Sigmoid colon (tissue), 7 donors: Measurements from ENCODE around the gene USP28. TPM values are rescaled to one million over a fixed set of nuclear protein-coding genes. Genes with fewer than 3 reads are reported as not detected.

Source experiments
- DNase-seq: peaks from one replicate; pipeline ENCODE4 v3.0.0-alpha.2; 2019
- H3K27ac ChIP-seq, 4 donors: fragments of 200-600 bp; sonication (generic); one replicate each; pipeline ENCODE4 v1.5.1; 2016 to 2019; ENCODE audit warnings: mild to moderate bottlenecking in 1 of 4
- H3K27me3 ChIP-seq, 3 donors: fragments of 200-600 bp; sonication (generic); one replicate each; pipeline ENCODE4 v1.5.1; 2019; ENCODE audit warnings: mild to moderate bottlenecking in 1 of 3
- H3K36me3 ChIP-seq, 4 donors: fragments of 200-600 bp; sonication (generic); one replicate each; pipeline ENCODE4 v1.5.1; 2016 to 2019
- H3K4me1 ChIP-seq, 4 donors: fragments of 200-600 bp; sonication (generic); one replicate each; pipeline ENCODE4 v1.5.1; 2017 to 2019
- H3K4me3 ChIP-seq, 4 donors: fragments of 200-600 bp; sonication (generic); one replicate each; pipeline ENCODE4 v1.5.1; 2017 to 2019; ENCODE audit warnings: mild to moderate bottlenecking in 2 of 4, moderate library complexity in 1 of 4
- H3K9me3 ChIP-seq, 4 donors: fragments of 200-600 bp in 3 of 4; sonication (generic) in 3 of 4; one replicate each; pipeline versions ENCODE4 v1.5.1 to v1.6.1; 2013 to 2019
- CTCF ChIP-seq, 4 experiments: fragments of 450-650 bp in 3 of 4; fragments of 200-600 bp in 1 of 4; IDR thresholded peaks; one replicate each; pipeline ENCODE4 v1.5.1; 2016 to 2019; ENCODE audit warnings: antibody characterized with exemption in 4 of 4, mild to moderate bottlenecking in 3 of 4, moderate library complexity in 2 of 4
- EP300 ChIP-seq, 4 donors: sonication (generic); formaldehyde crosslinking; IDR thresholded peaks; one replicate each; pipeline ENCODE4 v1.6.1; 2017; ENCODE audit warnings: antibody characterized with exemption in 4 of 4
- POLR2A ChIP-seq, 2 donors: fragments of 450-650 bp; IDR thresholded peaks; one replicate each; pipeline ENCODE4 v1.6.1; 2016; ENCODE audit warnings: antibody characterized with exemption in 2 of 2, mild to moderate bottlenecking in 2 of 2, moderate library complexity in 2 of 2
- POLR2AphosphoS5 ChIP-seq, 4 donors: sonication (generic); formaldehyde crosslinking; IDR thresholded peaks; one replicate each; pipeline ENCODE4 v1.6.1; 2017; ENCODE audit warnings: antibody characterized with exemption in 4 of 4
- WGBS, 2 donors: extraction: QIAGEN DNeasy Blood & Tissue Kit; methylation state at CpG; one replicate each; pipeline ENCODE4 v1.1.7; 2013; 5-methylcytosine and 5-hydroxymethylcytosine counted together
- intact Hi-C: fragments of 100-400 bp; cut with DNase I; formaldehyde crosslinking; loops from one replicate; pipeline ENCODE4 v1.15.1; 2023
- polyA plus RNA-seq, 3 donors: library from polyadenylated mRNA; stranded (reverse); fragments of 200-250 nt; gene quantifications; one replicate each; pipeline ENCODE4 v1.2.3, GENCODE V29; 2013
- total RNA-seq, 4 donors: library from RNA; depleted of rRNA; stranded (reverse); fragments of >200 nt; gene quantifications; one replicate each; pipeline ENCODE4 v1.1.0, GENCODE V29; 2016
- donor health status: healthy with polysubstance abuse.
- donor health status: Bipolar disorder and iron deficiency.
- donor health status: healthy.

USP28 gene
- total and polyA plus RNA-seq, 7 donors: 5.4 to 37.5 (median 25.0) TPM

GRCh38 chr11:113779496-113779895 is 95.9 kb downstream of the USP28 start, which contains the start of gene CLDN25:
TSS of gene CLDN25 (plus strand) at chr11:113779796. CDS start at chr11:113779796, 0 bp downstream.
- no peaks in the 10 kb centered on the region for H3K9me3 ChIP-seq
- no peaks in the 10 kb centered on the region for H3K27me3 ChIP-seq
- H3K4me3 ChIP-seq: no peak within 1 kb of the TSS
- H3K36me3 ChIP-seq: no peaks in the 10 kb centered on the region
- peaks cover 0 to 10% (median 9%) of the 10 kb centered on the region in 4 donors for H3K4me1 ChIP-seq
- TF ChIP-seq POLR2AphosphoS5 (IDR thresholded peaks at IDR 0.05): no peak
- no peak for TF ChIP-seq POLR2A (IDR thresholded peaks at IDR 0.05)
- intact Hi-C loops: loop anchor here (10.0 kb wide), 1 partner anchor 465 kb away; the partner anchor contains the start of gene TTC12
- DNase-seq: no peak
- 71 to 87% methylated on average over 4 of the region's 4 CpGs for WGBS, 2 donors
- H3K27ac ChIP-seq: peak within 1 kb of the TSS in 1 of 4 donors; percentile 12

- WGBS, 2 donors: 40 to 58% methylated on average over 11 of the region's 11 CpGs
Measured at GRCh38 chr11:113778111-113778910, 97.1 kb downstream of the USP28 start.

GRCh38 chr11:113774174-113774503 is 101.2 kb downstream of the USP28 start:
- DNase-seq: no peak
- Histone ChIP-seq H3K36me3 (peaks cover 0 to 4% (median 0%) of the 10 kb centered on the region in 4 donors), H3K9me3 (no peaks in the 10 kb centered on the region), H3K27ac (peak overlapping the region; percentile 78 to 88 (median 86)), H3K4me1 (peaks cover 0 to 26% (median 23%) of the 10 kb centered on the region in 4 donors), H3K4me3 (peak overlapping the region; percentile 74 to 87 (median 80)), H3K27me3 (no peaks in the 10 kb centered on the region)
- intact Hi-C loops: loop anchor here (10.0 kb wide), 1 partner anchor 459 kb away; the partner anchor contains the start of gene TTC12
- WGBS, 2 donors: 0% methylated on average over 1 of the region's 1 CpG
- TF ChIP-seq POLR2AphosphoS5 (IDR thresholded peaks at IDR 0.05) (no peak), POLR2A (IDR thresholded peaks at IDR 0.05) (no peak), CTCF (IDR thresholded peaks at IDR 0.05) (no peak), EP300 (IDR thresholded peaks at IDR 0.05) (no peak)

More at GRCh38 chr11:113778111-113778910, 97.1 kb downstream of the USP28 start:
- TF ChIP-seq POLR2A (IDR thresholded peaks at IDR 0.05): no peak
- Histone ChIP-seq H3K27ac (peak overlapping the region; percentile 12 to 47 (median 37)), H3K4me3 (no peak overlapping the region), H3K27me3 (no peaks in the 10 kb centered on the region), H3K9me3 (no peaks in the 10 kb centered on the region), H3K36me3 (no peaks in the 10 kb centered on the region), H3K4me1 (peaks cover 0 to 10% (median 9%) of the 10 kb centered on the region in 4 donors)
- intact Hi-C loops: loop anchor here (10.0 kb wide), 1 partner anchor 464 kb away; the partner anchor contains the start of gene TTC12
- DNase-seq: no peak

GRCh38 chr11:113773416-113774173 is 101.8 kb downstream of the USP28 start, which contains the start of gene ZW10:
TSS of gene ZW10 (minus strand) at chr11:113773692. CDS start at chr11:113773666, 26 bp downstream.
- DNase-seq: peak; percentile 98
- intact Hi-C loops: loop anchor here (10.0 kb wide), 1 partner anchor 459 kb away; the partner anchor contains the start of gene TTC12
- Histone ChIP-seq H3K27ac (peak within 1 kb of the TSS; percentile 78 to 88 (median 86)), H3K4me3 (peak within 1 kb of the TSS; percentile 74 to 87 (median 80)), H3K27me3 (no peaks in the 10 kb centered on the region), H3K4me1 (peaks cover 0 to 22% (median 19%) of the 10 kb centered on the region in 4 donors), H3K36me3 (peaks cover 0 to 9% (median 1%) of the 10 kb centered on the region in 4 donors), H3K9me3 (no peaks in the 10 kb centered on the region)
- TF ChIP-seq POLR2AphosphoS5 (IDR thresholded peaks at IDR 0.05) (peak; percentile 13 to 88 (median 74)), EP300 (IDR thresholded peaks at IDR 0.05) (no peak), POLR2A (IDR thresholded peaks at IDR 0.05) (peak in 1 of 2 donors; percentile 16), CTCF (IDR thresholded peaks at IDR 0.05) (peak; percentile 64 to 83 (median 80))
- 0% methylated on average over 46 of the region's 46 CpGs for WGBS, 2 donors

GRCh38 chr11:113773092-113773415 is 102.3 kb downstream of the USP28 start:
- no peak for TF ChIP-seq POLR2AphosphoS5 (IDR thresholded peaks at IDR 0.05)
- no peak for TF ChIP-seq POLR2A (IDR thresholded peaks at IDR 0.05)
- no peak for TF ChIP-seq EP300 (IDR thresholded peaks at IDR 0.05)
- TF ChIP-seq CTCF (IDR thresholded peaks at IDR 0.05): no peak

More at GRCh38 chr11:113773092-113773415, 102.3 kb downstream of the USP28 start:
- peak overlapping the region; percentile 78 to 88 (median 86) for H3K27ac ChIP-seq
- H3K4me1 ChIP-seq: peaks cover 0 to 16% (median 15%) of the 10 kb centered on the region in 4 donors
- intact Hi-C loops: loop anchor here (10.0 kb wide), 1 partner anchor 458 kb away; the partner anchor contains the start of gene TTC12
- peaks cover 0 to 14% (median 3%) of the 10 kb centered on the region in 4 donors for H3K36me3 ChIP-seq
- no peaks in the 10 kb centered on the region for H3K27me3 ChIP-seq
- H3K4me3 ChIP-seq: peak overlapping the region; percentile 74 to 87 (median 80)
- WGBS, 2 donors: 1% methylated on average over 10 of the region's 10 CpGs
- H3K9me3 ChIP-seq: no peaks in the 10 kb centered on the region
- peak; percentile 72 for DNase-seq
